ENCODE data around the gene RIMS1. TPM values are rescaled to one million over a fixed set of nuclear protein-coding genes. Genes with fewer than 3 reads are reported as not detected.
A peak's percentile ranks its signal among the peaks of the same experiment; 100 is the strongest.

RIMS1 gene
- total RNA-seq, 1 donor = 1.3 TPM

DNA sequence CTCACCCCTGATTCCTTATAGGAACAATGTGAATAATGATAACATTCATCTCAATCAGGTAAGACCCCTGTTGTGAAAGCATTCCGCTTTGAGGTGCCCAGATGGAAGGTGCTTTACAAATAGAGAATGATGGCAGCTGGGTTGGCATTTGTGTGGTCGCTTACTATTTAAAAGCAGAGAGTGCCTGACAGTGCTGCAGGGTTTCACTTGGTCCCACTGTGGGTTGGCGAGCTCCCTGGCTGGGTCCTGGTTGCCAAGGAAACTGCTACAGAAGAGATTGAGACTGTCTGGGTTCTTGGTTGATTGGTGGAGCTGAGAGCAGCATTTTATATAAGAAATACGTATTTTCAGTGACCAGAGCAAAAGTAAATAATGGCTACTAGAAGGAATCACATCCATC lies 528.3 kb downstream of the RIMS1 start:
- TF ChIP-seq, protein P1, sequence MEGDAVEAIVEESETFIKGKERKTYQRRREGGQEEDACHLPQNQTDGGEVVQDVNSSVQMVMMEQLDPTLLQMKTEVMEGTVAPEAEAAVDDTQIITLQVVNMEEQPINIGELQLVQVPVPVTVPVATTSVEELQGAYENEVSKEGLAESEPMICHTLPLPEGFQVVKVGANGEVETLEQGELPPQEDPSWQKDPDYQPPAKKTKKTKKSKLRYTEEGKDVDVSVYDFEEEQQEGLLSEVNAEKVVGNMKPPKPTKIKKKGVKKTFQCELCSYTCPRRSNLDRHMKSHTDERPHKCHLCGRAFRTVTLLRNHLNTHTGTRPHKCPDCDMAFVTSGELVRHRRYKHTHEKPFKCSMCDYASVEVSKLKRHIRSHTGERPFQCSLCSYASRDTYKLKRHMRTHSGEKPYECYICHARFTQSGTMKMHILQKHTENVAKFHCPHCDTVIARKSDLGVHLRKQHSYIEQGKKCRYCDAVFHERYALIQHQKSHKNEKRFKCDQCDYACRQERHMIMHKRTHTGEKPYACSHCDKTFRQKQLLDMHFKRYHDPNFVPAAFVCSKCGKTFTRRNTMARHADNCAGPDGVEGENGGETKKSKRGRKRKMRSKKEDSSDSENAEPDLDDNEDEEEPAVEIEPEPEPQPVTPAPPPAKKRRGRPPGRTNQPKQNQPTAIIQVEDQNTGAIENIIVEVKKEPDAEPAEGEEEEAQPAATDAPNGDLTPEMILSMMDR (IDR thresholded peaks at IDR 0.05; ENCODE audit: insufficient read depth, low read depth, low read length) = no peak
- no peak overlapping the region for H3K4me3 ChIP-seq (ENCODE audit: low read depth, low read length)
- no peak for DNase-seq (ENCODE audit: low read depth)

DNA sequence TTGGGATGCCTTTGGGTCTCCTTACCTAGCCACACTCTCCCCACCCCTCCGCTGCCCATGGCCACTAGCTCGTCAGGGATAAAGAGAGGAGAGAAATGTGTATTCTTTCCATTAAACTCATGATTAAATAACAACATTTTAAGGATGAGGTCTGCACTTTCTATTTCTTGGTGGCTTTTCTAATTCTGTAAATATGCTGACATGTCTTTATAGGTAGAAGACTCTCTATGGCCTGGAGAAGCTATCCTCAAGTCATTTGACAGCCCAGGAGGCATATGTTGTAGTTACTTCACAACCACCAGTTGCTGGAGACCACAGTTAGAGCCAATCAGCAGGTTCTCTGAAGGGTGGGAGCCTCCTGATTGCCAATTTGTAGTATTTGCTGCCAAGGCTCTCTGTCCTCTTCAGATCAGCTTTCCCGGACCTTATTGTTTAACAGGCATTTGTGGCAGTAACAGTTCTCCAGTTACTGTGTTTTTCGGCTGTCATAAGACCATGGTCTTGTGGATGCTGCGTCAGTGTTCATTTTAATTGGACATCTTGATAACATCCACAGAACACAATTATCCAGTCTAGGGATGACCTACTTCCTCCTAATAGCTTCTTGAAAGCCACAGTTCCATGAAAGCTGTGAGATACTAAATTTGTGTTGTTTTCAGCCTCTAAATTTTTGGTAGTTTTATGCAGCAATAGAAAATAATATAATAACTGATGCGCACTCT lies 530.6 kb downstream of the RIMS1 start:
- TF ChIP-seq, protein P1 (IDR thresholded peaks at IDR 0.05; ENCODE audit: insufficient read depth, low read depth, low read length) = no peak
- no peak for DNase-seq (ENCODE audit: low read depth)
- H3K4me3 ChIP-seq (ENCODE audit: low read depth, low read length) = no peak overlapping the region

DNA sequence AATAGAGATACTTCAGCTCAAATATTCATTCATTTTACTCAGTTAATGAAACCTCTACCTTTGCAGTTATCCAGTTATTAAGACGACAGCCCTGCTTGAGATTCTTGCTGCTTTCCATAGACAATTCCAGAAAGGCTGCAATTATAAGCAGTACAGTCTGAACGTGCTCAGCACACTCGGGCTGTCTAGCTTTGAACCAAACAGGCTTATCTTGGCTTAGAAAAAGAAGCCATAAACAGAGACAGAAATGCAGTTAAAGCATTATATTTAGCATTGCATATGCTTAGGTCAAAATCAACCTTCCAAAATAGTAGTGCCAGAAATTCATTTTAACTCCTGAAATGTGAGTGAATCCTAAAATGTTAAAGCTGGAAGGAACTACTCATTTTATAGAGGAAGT lies 531.4 kb downstream of the RIMS1 start:
- DNase-seq (ENCODE audit: low read depth) = peak; percentile 13
- TF ChIP-seq, protein P1 (IDR thresholded peaks at IDR 0.05; ENCODE audit: insufficient read depth, low read depth, low read length) = no peak
- H3K4me3 ChIP-seq (ENCODE audit: low read depth, low read length) = no peak overlapping the region

DNA sequence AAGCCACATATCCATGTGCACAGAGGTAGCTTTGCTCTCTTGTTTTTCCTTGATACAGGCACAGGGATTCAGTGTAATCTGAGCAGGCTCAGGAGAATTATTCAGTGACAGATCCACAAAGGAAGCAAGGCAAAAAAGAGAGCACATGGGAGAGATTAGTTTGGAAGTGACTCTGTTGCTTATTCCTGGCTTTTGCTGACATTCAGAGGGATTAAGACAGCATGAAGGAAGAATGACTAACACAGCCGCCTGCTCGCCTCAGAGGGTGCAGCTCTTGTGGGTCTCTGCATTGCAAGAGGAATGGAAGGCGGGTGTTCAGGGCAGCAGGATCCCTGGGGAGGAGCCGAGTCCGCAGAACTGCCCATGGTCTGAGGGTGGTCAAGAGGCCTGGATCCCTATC lies 532.1 kb downstream of the RIMS1 start:
- TF ChIP-seq, protein P1 (IDR thresholded peaks at IDR 0.05; ENCODE audit: insufficient read depth, low read depth, low read length) = no peak
- no peak overlapping the region for H3K4me3 ChIP-seq (ENCODE audit: low read depth, low read length)
- DNase-seq (ENCODE audit: low read depth) = peak; percentile 73

DNA sequence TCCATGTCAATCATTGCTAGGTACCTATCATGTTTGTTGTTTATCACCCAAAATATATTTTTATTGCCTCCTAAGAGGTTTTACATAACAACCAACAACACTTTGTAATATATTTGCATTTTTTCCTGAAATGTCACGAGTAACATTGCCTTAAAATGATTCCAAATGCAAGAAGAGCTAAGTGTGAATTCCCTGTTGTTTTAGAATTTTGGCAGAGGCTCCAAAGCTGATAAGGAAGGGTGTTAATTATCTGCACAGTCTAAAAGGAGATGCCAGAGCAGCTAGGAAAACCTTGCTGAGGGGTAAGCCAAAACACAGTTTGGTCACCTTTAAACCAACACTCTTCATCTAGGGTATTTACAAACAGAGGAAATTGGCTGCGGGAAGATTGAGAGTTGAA lies 533.6 kb downstream of the RIMS1 start:
- TF ChIP-seq, protein P1 (IDR thresholded peaks at IDR 0.05; ENCODE audit: insufficient read depth, low read depth, low read length) = no peak
- DNase-seq (ENCODE audit: low read depth) = no peak
- H3K4me3 ChIP-seq (ENCODE audit: low read depth, low read length) = no peak overlapping the region

DNA sequence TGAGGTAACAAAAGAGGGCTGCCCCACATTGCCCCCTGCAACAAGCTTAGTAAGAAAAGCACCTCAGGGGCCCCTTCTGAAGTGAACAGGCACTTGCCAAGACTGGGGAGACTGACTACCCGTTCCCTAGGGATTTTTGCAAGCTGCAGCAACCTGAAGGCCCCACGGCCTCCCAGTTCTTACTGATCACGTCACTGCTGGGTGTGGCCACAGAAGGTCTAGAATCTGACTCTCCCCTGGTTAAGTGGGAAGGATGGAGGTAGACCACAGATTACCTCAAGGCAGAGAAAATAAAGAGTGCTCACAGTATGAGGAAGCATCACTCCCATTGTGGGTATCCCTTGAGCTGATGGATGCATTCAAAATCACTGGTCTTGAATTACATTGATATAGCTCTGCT lies 534.1 kb downstream of the RIMS1 start:
- no peak overlapping the region for H3K4me3 ChIP-seq (ENCODE audit: low read depth, low read length)
- TF ChIP-seq, protein P1 (IDR thresholded peaks at IDR 0.05; ENCODE audit: insufficient read depth, low read depth, low read length) = no peak
- no peak for DNase-seq (ENCODE audit: low read depth)

DNA sequence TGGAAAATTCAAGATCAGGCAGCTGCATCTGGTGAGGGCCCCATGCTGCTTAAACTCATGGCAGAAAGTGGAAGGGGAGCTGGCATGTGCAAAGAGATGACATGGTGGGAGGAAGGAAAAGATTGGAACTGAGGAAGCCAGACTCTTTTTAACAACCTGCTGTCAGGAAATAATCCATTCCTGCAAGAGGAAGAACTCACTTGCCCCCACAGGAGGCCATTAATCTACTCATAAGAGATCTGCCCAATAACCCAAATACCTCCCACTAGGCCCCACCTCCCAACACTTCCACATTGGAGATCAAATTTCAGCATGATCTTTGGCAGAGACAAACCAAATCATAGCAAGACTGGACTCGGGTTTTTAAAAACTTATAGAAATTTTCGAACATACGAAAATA lies 535.0 kb downstream of the RIMS1 start:
- no peak for DNase-seq (ENCODE audit: low read depth)
- TF ChIP-seq, protein P1 (IDR thresholded peaks at IDR 0.05; ENCODE audit: insufficient read depth, low read depth, low read length) = no peak

More for the DNA sequence above, 535.0 kb downstream of the RIMS1 start:
- H3K4me3 ChIP-seq (ENCODE audit: low read depth, low read length) = no peak overlapping the region

Measured in fibroblast of villous mesenchyme (primary cell).